Left forelimb (tissue), 1 donor: ENCODE results near the gene PTGER1.
"Not testable (repeated sequence)": the region's sequence is repeated elsewhere in the genome, so short reads cannot be mapped to it uniquely, and the experiment has no call there.

Experiments used
- DNase-seq: peaks from one replicate; pipeline ENCODE4 v3.0.0-alpha.2; 2018; ENCODE audit warnings: low spot score

PTGER1 gene

GRCh38 chr19:14475251-14476073 lies at the start of gene PTGER1:
TSS of gene PTGER1 (minus strand) at chr19:14475354. CDS start at chr19:14474320, 1,034 bp downstream.
- no peak for DNase-seq

GRCh38 chr19:14520543-14520942 lies 45.4 kb upstream of the PTGER1 start:
- no peak for DNase-seq

- DNase-seq: no peak
Measured at GRCh38 chr19:14519860-14520407, 44.8 kb upstream of the PTGER1 start.

- no peak for DNase-seq
Measured at GRCh38 chr19:14519245-14519859, 44.2 kb upstream of the PTGER1 start.

- peak; percentile 99 for DNase-seq
Measured at GRCh38 chr19:14517840-14518505, 42.8 kb upstream of the PTGER1 start, which contains the start of gene DNAJB1. TSS of gene DNAJB1 (minus strand) at chr19:14518397. CDS start at chr19:14518349, 48 bp downstream.

- no peak for DNase-seq
Measured at GRCh38 chr19:14517446-14517839, 42.3 kb upstream of the PTGER1 start.

GRCh38 chr19:14516746-14517438 lies 41.7 kb upstream of the PTGER1 start:
- no peak for DNase-seq

GRCh38 chr19:14516048-14516534 lies 40.9 kb upstream of the PTGER1 start:
- no peak for DNase-seq

- DNase-seq: no peak
Measured at GRCh38 chr19:14515501-14516047, 40.4 kb upstream of the PTGER1 start.

- no peak for DNase-seq
Measured at GRCh38 chr19:14514215-14514863, 39.2 kb upstream of the PTGER1 start.

- DNase-seq: no peak
Measured at GRCh38 chr19:14512406-14512961, 37.3 kb upstream of the PTGER1 start.

- no peak for DNase-seq
Measured at GRCh38 chr19:14511229-14511593, 36.1 kb upstream of the PTGER1 start.

- DNase-seq: no peak
Measured at GRCh38 chr19:14510311-14511228, 35.4 kb upstream of the PTGER1 start.

- DNase-seq: no peak
Measured at GRCh38 chr19:14507704-14508542, 32.8 kb upstream of the PTGER1 start.

- no peak for DNase-seq
Measured at GRCh38 chr19:14505488-14506239, 30.5 kb upstream of the PTGER1 start.

GRCh38 chr19:14504575-14504974 lies 29.4 kb upstream of the PTGER1 start:
- not testable (repeated sequence) for DNase-seq

GRCh38 chr19:14503285-14503684 lies 28.1 kb upstream of the PTGER1 start:
- DNase-seq: no peak
